Stimulated activated naive B cell treated with anti-CD40 and anti-IgM and Interleukin-4, amounts not matched to agents 10 μg/mL and 1 μg/mL and 100 μg/mL, for 72 hours (primary cell): ENCODE results near the gene CSNK2B.

Source experiments
- ATAC-seq, 2 donors: fragments of 150-1000 bp; cut with Tn5 transposase; replicated peaks; 2 replicates each; pipeline ENCODE4 v1.10.0; 2021; ENCODE audit warnings: moderate library complexity in 1 of 2
- DNase-seq: peaks from one replicate; pipeline ENCODE4 v3.0.0; 2021
- H3K27ac Mint-ChIP-seq: one replicate; pipeline ENCODE4 v1.8.0; 2022; ENCODE audit warnings: mild to moderate bottlenecking, mixed read lengths
- H3K27me3 Mint-ChIP-seq, 2 donors: one replicate each; pipeline ENCODE4 v1.8.0; 2022; ENCODE audit warnings: mixed read lengths in 2 of 2
- H3K36me3 Mint-ChIP-seq, 2 donors: one replicate each; pipeline ENCODE4 v1.8.0; 2022; ENCODE audit warnings: mixed read lengths in 2 of 2, mild to moderate bottlenecking in 1 of 2
- H3K4me1 Mint-ChIP-seq, 2 donors: one replicate each; pipeline ENCODE4 v1.8.0; 2022; ENCODE audit warnings: mixed read lengths in 2 of 2, mild to moderate bottlenecking in 1 of 2
- H3K4me3 Mint-ChIP-seq, 2 donors: one replicate each; pipeline ENCODE4 v1.8.0; 2022; ENCODE audit warnings: mild to moderate bottlenecking in 2 of 2, mixed read lengths in 2 of 2, moderate library complexity in 1 of 2
- H3K9me3 Mint-ChIP-seq, 2 donors: one replicate each; pipeline ENCODE4 v1.8.0; 2022; ENCODE audit warnings: mixed read lengths in 2 of 2, mild to moderate bottlenecking in 1 of 2

Gene CSNK2B

DNA sequence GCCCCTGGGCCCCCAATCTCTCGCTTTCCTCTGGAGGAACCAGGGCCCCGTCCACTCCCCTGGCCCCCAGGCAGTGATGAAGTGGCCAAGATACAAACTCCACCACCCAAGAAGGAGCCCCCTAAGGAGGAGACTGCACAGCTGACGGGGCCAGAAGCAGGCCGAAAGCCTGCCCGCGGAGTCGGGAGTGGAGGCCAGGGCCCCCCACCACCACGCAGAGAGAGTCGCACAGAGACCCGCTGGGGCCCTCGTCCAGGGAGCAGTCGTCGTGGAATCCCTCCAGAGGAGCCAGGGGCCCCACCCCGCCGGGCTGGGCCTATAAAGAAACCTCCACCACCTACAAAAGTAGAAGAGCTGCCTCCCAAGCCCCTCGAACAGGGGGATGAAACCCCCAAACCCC is 34.7 kb upstream of the CSNK2B start:
- Mint-ChIP-seq H3K27me3 (no peaks in the 10 kb centered on the region), H3K4me1 (peaks cover 18 to 46% of the 10 kb centered on the region in 2 donors), H3K27ac (peak overlapping the region; percentile 83), H3K4me3 (peak overlapping the region in 1 of 2 donors; percentile 38), H3K9me3 (no peaks in the 10 kb centered on the region), H3K36me3 (peaks cover 69 to 82% of the 10 kb centered on the region in 2 donors)
- DNase-seq, result no peak
- no peak for ATAC-seq

DNA sequence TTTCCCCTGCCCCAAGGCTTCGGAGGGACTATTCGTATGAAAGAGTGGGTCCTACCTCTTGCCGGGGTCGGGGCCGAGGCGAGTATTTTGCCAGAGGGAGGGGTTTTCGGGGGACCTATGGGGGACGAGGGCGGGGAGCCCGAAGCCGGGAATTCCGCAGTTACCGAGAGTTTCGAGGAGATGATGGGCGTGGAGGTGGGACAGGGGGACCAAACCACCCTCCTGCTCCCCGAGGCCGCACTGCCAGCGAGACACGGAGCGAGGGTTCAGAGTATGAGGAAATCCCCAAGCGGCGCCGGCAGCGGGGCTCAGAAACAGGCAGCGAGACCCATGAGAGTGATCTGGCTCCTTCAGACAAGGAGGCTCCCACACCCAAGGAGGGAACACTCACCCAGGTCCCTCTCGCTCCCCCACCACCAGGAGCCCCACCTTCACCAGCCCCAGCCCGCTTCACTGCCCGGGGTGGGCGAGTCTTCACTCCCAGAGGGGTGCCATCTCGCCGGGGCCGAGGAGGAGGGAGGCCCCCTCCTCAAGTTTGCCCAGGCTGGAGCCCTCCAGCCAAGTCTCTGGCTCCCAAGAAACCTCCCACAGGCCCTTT is 34.1 kb upstream of the CSNK2B start:
- no peak overlapping the region for H3K4me3 Mint-ChIP-seq
- peak overlapping the region; percentile 83 for H3K27ac Mint-ChIP-seq
- peaks cover 16 to 44% of the 10 kb centered on the region in 2 donors for H3K4me1 Mint-ChIP-seq
- DNase-seq (no peak), ATAC-seq (no peak)
- peaks cover 69 to 83% of the 10 kb centered on the region in 2 donors for H3K36me3 Mint-ChIP-seq
- H3K27me3 Mint-ChIP-seq, result no peaks in the 10 kb centered on the region
- H3K9me3 Mint-ChIP-seq, result no peaks in the 10 kb centered on the region

DNA sequence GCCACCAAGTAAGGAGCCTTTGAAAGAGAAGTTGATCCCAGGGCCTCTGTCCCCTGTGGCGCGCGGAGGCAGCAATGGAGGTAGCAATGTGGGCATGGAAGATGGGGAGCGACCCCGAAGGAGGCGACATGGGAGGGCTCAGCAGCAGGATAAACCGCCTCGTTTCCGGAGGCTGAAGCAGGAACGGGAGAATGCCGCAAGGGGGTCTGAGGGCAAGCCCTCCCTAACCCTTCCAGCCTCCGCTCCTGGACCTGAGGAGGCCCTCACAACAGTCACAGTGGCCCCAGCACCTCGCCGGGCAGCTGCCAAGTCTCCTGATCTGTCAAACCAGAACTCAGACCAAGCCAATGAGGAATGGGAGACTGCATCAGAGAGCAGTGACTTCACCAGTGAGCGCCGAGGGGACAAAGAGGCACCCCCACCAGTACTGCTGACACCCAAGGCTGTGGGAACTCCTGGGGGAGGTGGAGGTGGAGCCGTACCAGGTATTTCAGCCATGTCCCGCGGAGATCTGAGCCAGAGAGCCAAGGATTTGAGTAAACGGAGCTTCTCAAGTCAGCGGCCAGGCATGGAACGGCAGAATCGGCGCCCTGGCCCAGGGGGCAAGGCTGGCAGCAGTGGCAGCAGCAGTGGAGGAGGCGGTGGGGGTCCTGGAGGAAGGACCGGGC is 33.5 kb upstream of the CSNK2B start:
- Mint-ChIP-seq H3K27me3 (no peaks in the 10 kb centered on the region), H3K9me3 (no peaks in the 10 kb centered on the region), H3K4me1 (peaks cover 14 to 42% of the 10 kb centered on the region in 2 donors), H3K4me3 (no peak overlapping the region), H3K36me3 (peaks cover 68 to 84% of the 10 kb centered on the region in 2 donors), H3K27ac (peak overlapping the region; percentile 80)
- DNase-seq, result no peak
- no peak for ATAC-seq

- Mint-ChIP-seq H3K4me3 (no peak overlapping the region), H3K4me1 (peaks cover 11 to 34% of the 10 kb centered on the region in 2 donors), H3K27ac (peak overlapping the region; percentile 71), H3K9me3 (no peaks in the 10 kb centered on the region), H3K27me3 (no peaks in the 10 kb centered on the region), H3K36me3 (peaks cover 59 to 79% of the 10 kb centered on the region in 2 donors)
- no peak for ATAC-seq
- DNase-seq, result no peak
Measured at GRCh38 chr6:31633447-31633846, 32.4 kb upstream of the CSNK2B start.

GRCh38 chr6:31634131-31634530 is 31.7 kb upstream of the CSNK2B start:
- Mint-ChIP-seq H3K9me3 (no peaks in the 10 kb centered on the region), H3K36me3 (peaks cover 57 to 78% of the 10 kb centered on the region in 2 donors), H3K27ac (peak overlapping the region; percentile 84), H3K4me1 (peaks cover 11 to 34% of the 10 kb centered on the region in 2 donors), H3K4me3 (no peak overlapping the region), H3K27me3 (no peaks in the 10 kb centered on the region)
- DNase-seq (no peak), ATAC-seq (no peak)

- Mint-ChIP-seq H3K27me3 (no peaks in the 10 kb centered on the region), H3K4me1 (peaks cover 11 to 34% of the 10 kb centered on the region in 2 donors), H3K9me3 (no peaks in the 10 kb centered on the region), H3K36me3 (peaks cover 51 to 75% of the 10 kb centered on the region in 2 donors), H3K27ac (peak overlapping the region; percentile 67), H3K4me3 (no peak overlapping the region)
- DNase-seq (no peak), ATAC-seq (no peak)
Measured at GRCh38 chr6:31634969-31635575, 30.8 kb upstream of the CSNK2B start.

GRCh38 chr6:31636698-31637596 is 28.9 kb upstream of the CSNK2B start:
- H3K27me3 Mint-ChIP-seq, result no peaks in the 10 kb centered on the region
- peaks cover 7 to 20% of the 10 kb centered on the region in 2 donors for H3K4me1 Mint-ChIP-seq
- H3K27ac Mint-ChIP-seq, result peak overlapping the region; percentile 60
- ATAC-seq, result no peak
- H3K4me3 Mint-ChIP-seq, result no peak overlapping the region
- H3K36me3 Mint-ChIP-seq, result peaks cover 35 to 72% of the 10 kb centered on the region in 2 donors
- no peaks in the 10 kb centered on the region for H3K9me3 Mint-ChIP-seq
- no peak for DNase-seq

DNA sequence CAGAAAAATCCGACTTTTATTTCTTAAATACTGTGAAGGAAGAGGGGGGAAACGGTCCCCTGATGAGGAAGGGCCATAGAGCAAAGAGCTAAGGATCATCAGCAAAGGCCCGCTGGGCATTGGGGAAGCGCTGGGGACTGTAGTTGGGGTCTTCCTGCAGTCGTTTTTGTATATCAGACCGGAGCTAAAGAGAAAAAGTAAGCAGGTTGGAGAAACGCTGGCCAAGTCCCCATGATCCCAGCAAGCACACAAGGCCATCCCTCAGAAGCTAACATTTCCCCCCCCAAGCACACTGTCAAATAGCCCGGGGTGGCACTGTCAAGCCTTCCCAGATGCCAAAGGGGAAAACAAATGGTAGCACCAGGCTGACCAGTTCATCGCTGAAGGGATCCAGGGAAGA is 26.8 kb upstream of the CSNK2B start:
- Mint-ChIP-seq H3K27ac (peak overlapping the region; percentile 5), H3K27me3 (no peaks in the 10 kb centered on the region), H3K9me3 (no peaks in the 10 kb centered on the region), H3K36me3 (peaks cover 28 to 62% of the 10 kb centered on the region in 2 donors), H3K4me3 (no peak overlapping the region), H3K4me1 (peaks cover 4 to 8% of the 10 kb centered on the region in 2 donors)
- DNase-seq (no peak), ATAC-seq (no peak)

DNA sequence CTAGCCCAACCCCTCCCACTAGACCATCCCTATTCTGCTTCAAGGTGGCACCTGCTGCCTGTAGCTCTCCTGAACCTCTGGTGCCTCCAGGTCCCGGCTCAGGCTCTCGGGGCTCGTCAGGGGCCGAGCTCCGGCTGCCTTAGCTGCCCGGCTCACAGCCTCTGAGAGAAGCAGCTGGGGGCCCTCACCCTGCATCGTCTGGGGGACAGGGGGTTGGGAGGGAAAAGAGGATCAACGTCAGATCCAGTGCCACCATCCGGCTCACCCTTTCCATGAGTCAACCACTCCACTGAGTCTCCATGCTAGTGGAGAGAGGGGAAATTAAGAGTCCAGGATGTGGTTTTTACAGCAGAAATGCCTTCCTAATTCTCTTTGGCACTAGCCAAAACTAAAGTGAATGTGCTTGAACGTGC is 26.4 kb upstream of the CSNK2B start:
- peaks cover 27 to 60% of the 10 kb centered on the region in 2 donors for H3K36me3 Mint-ChIP-seq
- H3K27me3 Mint-ChIP-seq, result no peaks in the 10 kb centered on the region
- H3K27ac Mint-ChIP-seq, result peak overlapping the region; percentile 65
- no peak for ATAC-seq
- peaks cover 4 to 6% of the 10 kb centered on the region in 2 donors for H3K4me1 Mint-ChIP-seq
- H3K4me3 Mint-ChIP-seq, result no peak overlapping the region
- DNase-seq, result no peak
- no peaks in the 10 kb centered on the region for H3K9me3 Mint-ChIP-seq

GRCh38 chr6:31640612-31641011 is 25.3 kb upstream of the CSNK2B start:
- H3K4me3 Mint-ChIP-seq, result no peak overlapping the region
- peaks cover 30 to 60% of the 10 kb centered on the region in 2 donors for H3K36me3 Mint-ChIP-seq
- ATAC-seq (no peak), DNase-seq (no peak)
- H3K4me1 Mint-ChIP-seq, result peaks cover 2 to 6% of the 10 kb centered on the region in 2 donors
- no peaks in the 10 kb centered on the region for H3K27me3 Mint-ChIP-seq
- H3K9me3 Mint-ChIP-seq, result no peaks in the 10 kb centered on the region
- peak overlapping the region; percentile 9 for H3K27ac Mint-ChIP-seq

- peaks cover 0 to 6% of the 10 kb centered on the region in 2 donors for H3K4me1 Mint-ChIP-seq
- peaks cover 27 to 57% of the 10 kb centered on the region in 2 donors for H3K36me3 Mint-ChIP-seq
- H3K4me3 Mint-ChIP-seq, result no peak overlapping the region
- no peak for DNase-seq
- H3K9me3 Mint-ChIP-seq, result no peaks in the 10 kb centered on the region
- no peak for ATAC-seq
- no peaks in the 10 kb centered on the region for H3K27me3 Mint-ChIP-seq
- no peak overlapping the region for H3K27ac Mint-ChIP-seq
Measured at GRCh38 chr6:31641370-31641769, 24.5 kb upstream of the CSNK2B start.

- H3K36me3 Mint-ChIP-seq, result peaks cover 29 to 53% of the 10 kb centered on the region in 2 donors
- H3K4me1 Mint-ChIP-seq, result no peaks in the 10 kb centered on the region
- ATAC-seq (no peak), DNase-seq (no peak)
- peak overlapping the region; percentile 25 for H3K27ac Mint-ChIP-seq
- no peaks in the 10 kb centered on the region for H3K9me3 Mint-ChIP-seq
- H3K27me3 Mint-ChIP-seq, result no peaks in the 10 kb centered on the region
- no peak overlapping the region for H3K4me3 Mint-ChIP-seq
Measured at GRCh38 chr6:31642798-31643570, 22.9 kb upstream of the CSNK2B start.

- Mint-ChIP-seq H3K27me3 (no peaks in the 10 kb centered on the region), H3K27ac (no peak overlapping the region), H3K4me1 (peaks cover 0 to 2% of the 10 kb centered on the region in 2 donors), H3K4me3 (no peak overlapping the region), H3K9me3 (no peaks in the 10 kb centered on the region), H3K36me3 (peaks cover 32 to 61% of the 10 kb centered on the region in 2 donors)
- no peak for ATAC-seq
- DNase-seq, result no peak
Measured at GRCh38 chr6:31643818-31644454, 21.9 kb upstream of the CSNK2B start.
